HG02610 (cell line): ENCODE measurements around the gene TMEM272.

Experiments used
- ATAC-seq: cut with Tn5 transposase; IDR thresholded peaks from one replicate; pipeline ENCODE4 v1.9.1; 2021; ENCODE audit warnings: mild to moderate bottlenecking, moderate library complexity; ENCODE audit not compliant: unreplicated experiment

Gene TMEM272

GRCh38 chr13:51856027-51856736 is 11.2 kb upstream of the TMEM272 start:
- no peak for ATAC-seq

- no peak for ATAC-seq
Observed at GRCh38 chr13:51849145-51850101, 4.4 kb upstream of the TMEM272 start.

GRCh38 chr13:51848674-51849073 is 3.7 kb upstream of the TMEM272 start:
- ATAC-seq: no peak

DNA sequence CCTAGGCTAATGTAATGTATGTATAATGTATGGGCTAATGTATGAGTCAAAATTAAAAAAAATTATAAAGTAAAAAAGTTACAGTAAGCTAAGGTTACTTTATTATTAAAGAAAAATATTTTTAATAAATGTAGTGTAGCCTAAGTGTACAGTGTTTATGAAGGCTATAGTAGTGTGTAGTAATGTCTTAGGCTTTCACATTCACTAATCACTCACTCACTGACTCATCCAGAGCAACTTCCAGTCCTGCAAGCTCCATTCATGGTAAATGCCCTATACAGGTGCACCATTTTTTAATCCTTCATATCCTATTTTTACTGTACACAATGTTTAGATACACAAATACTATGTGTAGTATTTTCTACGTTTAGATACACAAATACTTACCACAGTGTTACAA is 1.8 kb upstream of the TMEM272 start:
- peak; percentile 42 for ATAC-seq

- ATAC-seq: no peak
Observed at GRCh38 chr13:51845574-51846318, 769 bp upstream of the TMEM272 start.

GRCh38 chr13:51843529-51843928 is 1.4 kb downstream of the TMEM272 start:
- ATAC-seq: no peak

DNA sequence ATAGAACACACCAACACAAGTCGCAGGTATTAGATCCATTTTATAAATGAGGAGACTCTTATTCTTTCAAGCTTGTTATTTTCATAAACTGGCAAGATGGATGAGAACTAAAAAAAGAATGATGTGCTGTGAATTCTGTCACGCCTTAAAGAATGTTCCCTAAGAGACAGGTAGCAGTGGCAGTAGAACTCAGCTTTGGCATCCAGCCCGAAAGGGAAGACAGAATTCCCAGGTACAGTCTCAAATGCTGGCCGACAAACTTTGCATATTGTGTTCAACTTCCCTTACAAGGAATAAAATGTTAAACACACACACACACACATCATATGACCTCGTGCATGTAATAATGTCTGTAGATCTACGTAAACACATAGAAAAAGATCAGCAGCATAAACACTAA is 3.2 kb downstream of the TMEM272 start:
- no peak for ATAC-seq

DNA sequence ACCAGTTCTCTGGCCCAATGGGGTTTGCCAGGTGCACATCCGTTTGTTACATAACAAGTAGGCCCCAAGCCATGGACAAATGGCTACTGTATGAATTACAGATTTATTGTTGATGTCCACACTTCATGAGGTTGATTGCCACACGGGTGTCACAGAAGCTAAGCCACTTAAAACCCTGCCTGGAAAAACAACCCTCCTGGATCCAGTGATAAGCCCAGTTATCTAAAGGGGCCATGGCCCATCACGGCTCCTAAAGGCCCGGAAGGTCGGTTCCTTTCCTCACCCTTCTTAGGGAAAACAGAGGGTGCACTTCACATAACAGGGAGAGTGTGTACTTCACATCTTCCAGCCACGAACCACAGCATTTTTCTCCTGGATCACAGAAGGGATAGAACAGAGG is 4.1 kb downstream of the TMEM272 start:
- ATAC-seq: no peak

GRCh38 chr13:51839711-51840540 is 5.1 kb downstream of the TMEM272 start:
- ATAC-seq: no peak

GRCh38 chr13:51838240-51838846 is 6.6 kb downstream of the TMEM272 start:
- ATAC-seq: no peak

DNA sequence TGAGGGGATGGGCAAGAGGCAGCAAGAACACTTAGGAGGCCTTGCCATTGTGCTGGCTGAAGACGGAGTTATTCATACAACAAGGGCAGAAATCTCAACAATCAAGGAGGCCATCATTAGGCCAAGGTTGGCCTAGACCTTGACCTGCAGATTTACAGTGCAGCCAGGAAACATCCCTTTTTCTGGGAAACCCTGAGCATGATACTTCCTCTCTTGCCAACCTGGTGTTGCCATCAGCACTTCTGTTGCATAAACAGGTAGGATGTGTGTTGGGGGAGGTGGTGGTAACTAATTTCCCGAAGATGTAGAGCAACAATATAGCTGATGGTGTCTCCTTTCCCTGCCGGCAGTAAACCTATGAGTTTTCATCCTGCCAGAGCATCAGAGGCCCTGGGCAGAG is 8.0 kb downstream of the TMEM272 start:
- no peak for ATAC-seq

- no peak for ATAC-seq
Observed at GRCh38 chr13:51834581-51835171, 10.3 kb downstream of the TMEM272 start.

DNA sequence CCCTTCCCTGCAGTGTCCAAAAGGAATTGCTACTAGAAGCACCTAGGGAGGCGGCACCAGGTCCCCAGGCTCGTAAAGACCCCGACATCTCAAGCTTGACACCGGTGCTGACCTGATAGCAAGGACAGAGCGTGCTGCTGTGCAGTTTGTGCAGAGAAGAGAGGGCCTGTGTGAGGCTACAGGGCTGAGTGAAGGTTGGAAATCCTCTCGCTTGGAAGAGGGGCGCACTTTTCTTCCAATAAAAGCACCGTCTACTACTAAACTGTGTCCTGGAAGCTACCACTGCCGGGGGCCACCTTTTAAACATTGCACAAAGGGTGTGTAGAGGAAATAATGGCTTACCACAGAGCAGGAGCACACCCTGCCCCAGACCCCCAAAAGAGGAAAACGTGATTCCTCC is 11.0 kb downstream of the TMEM272 start:
- ATAC-seq: no peak

GRCh38 chr13:51832471-51833152 is 12.4 kb downstream of the TMEM272 start:
- peak; percentile 69 for ATAC-seq

GRCh38 chr13:51831519-51831918 is 13.5 kb downstream of the TMEM272 start:
- ATAC-seq: no peak

GRCh38 chr13:51829568-51829899 is 15.4 kb downstream of the TMEM272 start:
- no peak for ATAC-seq

DNA sequence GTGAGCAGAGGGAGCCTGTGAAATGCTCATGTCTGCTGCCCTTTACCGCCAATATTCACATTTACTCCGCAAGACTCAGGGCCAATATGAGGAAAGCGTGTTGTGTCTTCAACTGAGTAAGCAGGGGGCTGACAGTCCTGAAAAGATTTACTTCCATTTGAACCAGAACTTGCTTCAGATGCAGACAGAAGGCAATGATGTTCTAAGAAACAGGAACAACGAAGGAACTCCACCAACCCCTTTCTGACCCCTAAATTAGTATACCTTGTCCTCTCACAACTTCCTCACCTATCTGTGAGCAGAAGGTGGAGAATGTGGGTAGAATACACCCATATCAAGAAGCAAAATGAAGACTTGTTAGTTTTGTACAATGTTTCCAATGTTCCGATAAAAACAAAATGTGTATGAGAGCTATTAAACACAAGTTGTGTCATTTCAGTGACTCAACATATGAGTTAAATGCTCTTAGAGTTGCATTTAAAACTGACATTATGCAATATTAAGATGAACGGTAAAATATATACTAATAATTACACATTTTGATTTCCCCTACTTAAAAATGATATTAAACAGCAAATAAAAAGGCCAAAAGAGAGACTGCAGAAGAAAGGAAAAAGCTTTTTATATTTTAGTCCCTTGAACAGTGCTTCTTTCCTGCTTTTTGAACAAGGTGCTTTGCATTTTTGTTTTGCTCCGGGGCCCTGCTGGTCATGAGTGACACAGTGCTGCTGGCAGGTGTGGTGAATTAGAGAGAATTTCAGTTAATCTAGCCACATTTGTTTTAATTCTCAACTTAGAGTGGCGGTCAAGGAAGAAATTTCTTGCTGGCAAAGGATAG is 16.0 kb downstream of the TMEM272 start:
- no peak for ATAC-seq

DNA sequence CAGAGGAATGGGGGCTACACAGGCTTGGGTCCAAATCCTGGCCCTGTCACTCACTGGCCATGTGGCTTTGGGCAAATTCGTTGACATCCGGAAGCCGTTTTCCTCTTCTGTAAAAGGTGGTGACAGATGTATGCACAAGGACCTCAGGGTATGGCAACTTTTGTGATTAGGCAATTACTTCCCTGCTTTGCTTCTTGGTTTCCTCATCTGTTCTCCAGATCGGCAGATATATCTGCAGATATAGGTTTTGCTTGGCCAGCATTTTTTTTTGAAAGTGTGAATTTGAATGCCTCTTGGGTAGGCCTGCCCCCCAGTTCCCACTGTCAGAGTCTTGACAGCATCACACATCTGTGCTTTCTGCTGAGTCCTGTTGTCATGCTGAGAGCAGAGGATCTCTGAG is 17.7 kb downstream of the TMEM272 start:
- ATAC-seq: no peak
